CD14-positive monocyte (primary cell): Measurements from ENCODE around the gene KRTAP22-2. TPM values are rescaled to one million over a fixed set of nuclear protein-coding genes. Genes with fewer than 3 reads are reported as not detected.

Experiments used
- DNase-seq, 3 donors: peaks; one replicate each; pipeline ENCODE4 v3.0.0-alpha.2; 2011 to 2022
- H2AFZ ChIP-seq: 2 replicates; pipeline ENCODE4 v1.6.0; 2012; ENCODE audit warnings: mild to moderate bottlenecking, low read depth, low read length, inconsistent platforms; ENCODE audit not compliant: insufficient read depth, poor library complexity, severe bottlenecking
- H3K27ac ChIP-seq, 2 donors: 1 replicate in 1 of 2; 2 replicates in 1 of 2; pipeline ENCODE4 v1.5.1; 2012 to 2013; ENCODE audit warnings: low read length in 2 of 2, control low read depth in 1 of 2, inconsistent platforms in 1 of 2, low read depth in 1 of 2, mild to moderate bottlenecking in 1 of 2
- H3K27me3 ChIP-seq, 2 donors: one replicate each; pipeline versions ENCODE4 v1.6.0 to v1.6.1; 2011 to 2013; ENCODE audit warnings: low read length in 2 of 2; ENCODE audit not compliant: control insufficient read depth in 2 of 2, insufficient read depth in 2 of 2
- H3K36me3 ChIP-seq, 2 donors: replicated peaks in 1 of 2; 1 replicate in 1 of 2; 2 replicates in 1 of 2; pipeline versions ENCODE4 v1.5.1 to v1.6.1; 2012 to 2013; ENCODE audit warnings: low read length in 2 of 2, control low read depth in 1 of 2, inconsistent platforms in 1 of 2, mild to moderate bottlenecking in 1 of 2; ENCODE audit not compliant: insufficient read depth in 2 of 2, control insufficient read depth in 1 of 2
- H3K4me1 ChIP-seq, 2 donors: 1 replicate in 1 of 2; 2 replicates in 1 of 2; pipeline versions ENCODE4 v1.5.1 to v1.6.1; 2012 to 2013; ENCODE audit warnings: low read length in 2 of 2, control low read depth in 1 of 2, inconsistent platforms in 1 of 2, mild to moderate bottlenecking in 1 of 2, moderate library complexity in 1 of 2; ENCODE audit not compliant: insufficient read depth in 2 of 2, control insufficient read depth in 1 of 2
- H3K4me2 ChIP-seq: replicated peaks from 2 replicates; pipeline ENCODE3; 2012; ENCODE audit warnings: low read length, moderate library complexity, mild to moderate bottlenecking; ENCODE audit not compliant: poor library complexity, severe bottlenecking; ENCODE audit errors: extremely low read depth
- H3K4me3 ChIP-seq, 3 experiments: fragments of 200-600 bp in 1 of 3; sonication (generic) in 1 of 3; replicated peaks in 1 of 3; 1 replicate in 2 of 3; 2 replicates in 1 of 3; pipeline ENCODE4 v1.5.1; 2011 to 2013; ENCODE audit warnings: low read length in 3 of 3, mild to moderate bottlenecking in 3 of 3, control low read depth in 2 of 3, low read depth in 2 of 3, inconsistent platforms in 1 of 3, moderate library complexity in 1 of 3
- H3K79me2 ChIP-seq: 2 replicates; pipeline ENCODE4 v1.6.0; 2012; ENCODE audit warnings: mild to moderate bottlenecking, control low read depth, inconsistent platforms, low read length, moderate library complexity; ENCODE audit not compliant: insufficient read depth
- H3K9ac ChIP-seq: 2 replicates; pipeline ENCODE4 v1.6.0; 2017; ENCODE audit warnings: low read length, mild to moderate bottlenecking; ENCODE audit not compliant: insufficient read depth, poor library complexity, severe bottlenecking
- H3K9me3 ChIP-seq, 2 donors: replicated peaks in 1 of 2; 1 replicate in 1 of 2; 2 replicates in 1 of 2; pipeline versions ENCODE4 v1.5.1 to v1.6.1; 2012 to 2013; ENCODE audit warnings: low read length in 2 of 2, control low read depth in 1 of 2; ENCODE audit not compliant: control insufficient read depth in 1 of 2, insufficient read depth in 1 of 2
- H4K20me1 ChIP-seq: 2 replicates; pipeline ENCODE4 v1.6.0; 2012; ENCODE audit warnings: mild to moderate bottlenecking, low read length, control low read depth, moderate library complexity; ENCODE audit not compliant: insufficient read depth
- H3K27ac Mint-ChIP-seq, 7 donors: one replicate each; pipeline ENCODE4 v1.8.0; 2020; ENCODE audit warnings: mild to moderate bottlenecking in 7 of 7, mixed read lengths in 7 of 7, moderate library complexity in 6 of 7, inconsistent platforms in 2 of 7
- H3K27me3 Mint-ChIP-seq, 3 donors: one replicate each; pipeline ENCODE4 v1.8.0; 2021 to 2022; ENCODE audit warnings: low read depth in 3 of 3, mild to moderate bottlenecking in 3 of 3, mixed read lengths in 3 of 3, moderate library complexity in 3 of 3, inconsistent platforms in 1 of 3
- H3K36me3 Mint-ChIP-seq, 2 donors: one replicate each; pipeline ENCODE4 v1.8.0; 2020; ENCODE audit warnings: mixed read lengths in 2 of 2, inconsistent platforms in 1 of 2, mild to moderate bottlenecking in 1 of 2
- H3K4me1 Mint-ChIP-seq: one replicate; pipeline ENCODE4 v1.8.0; 2020; ENCODE audit warnings: mild to moderate bottlenecking, mixed read lengths
- H3K4me3 Mint-ChIP-seq, 2 donors: one replicate each; pipeline ENCODE4 v1.8.0; 2020; ENCODE audit warnings: mild to moderate bottlenecking in 2 of 2, mixed read lengths in 2 of 2, moderate library complexity in 1 of 2
- H3K9me3 Mint-ChIP-seq, 7 donors: one replicate each; pipeline ENCODE4 v1.8.0; 2020 to 2022; ENCODE audit warnings: mixed read lengths in 7 of 7, mild to moderate bottlenecking in 6 of 7, moderate library complexity in 6 of 7, inconsistent platforms in 2 of 7
- WGBS: methylation state at CpG from one replicate; pipeline ENCODE4 v1.1.5; 2013; ENCODE audit warnings: missing lambda C conversion rate; ENCODE audit not compliant: insufficient coverage; 5-methylcytosine and 5-hydroxymethylcytosine counted together
- intact Hi-C, 2 donors: fragments of 100-400 bp; cut with micrococcal nuclease; formaldehyde crosslinking; loops; one replicate each; pipeline versions ENCODE4 v1.15.0 to v1.15.1; 2023
- polyA plus RNA-seq, 3 donors: library from polyadenylated mRNA; depleted of rRNA in 1 of 3; unstranded in 2 of 3; stranded (reverse) in 1 of 3; fragments of 300-500 nt in 2 of 3; fragments of >200 nt in 1 of 3; fragmentation: Illumina TruSeq in 2 of 3; gene quantifications; 1 replicate in 2 of 3; 2 replicates in 1 of 3; pipeline ENCODE4 v1.2.3, GENCODE V29; 2012 to 2021
- TF ChIP-seq, protein P1 (sequence below): fragments of 200-600 bp; IDR thresholded peaks from one replicate; pipeline ENCODE4 v1.8.0; 2022; ENCODE audit warnings: antibody characterized with exemption, mild to moderate bottlenecking

KRTAP22-2 gene
- polyA plus RNA-seq, 3 donors = not detected

GRCh38 chr21:30555095-30555494 is 35.1 kb downstream of the KRTAP22-2 start:
- no peak for DNase-seq
- H3K4me2 ChIP-seq = no peak overlapping the region
- no peaks in the 10 kb centered on the region for H3K27me3 Mint-ChIP-seq
- no peaks in the 10 kb centered on the region for H3K79me2 ChIP-seq
- intact Hi-C loops = no loop called here
- no CpG with 5 or more reads among the region's 2 CpGs for WGBS
- peaks cover 0 to 12% (median 6%) of the 10 kb centered on the region in 7 donors for H3K9me3 Mint-ChIP-seq
- H3K9me3 ChIP-seq = peaks cover 11 to 21% of the 10 kb centered on the region in 2 donors
- no peaks in the 10 kb centered on the region for H3K36me3 ChIP-seq
- H3K4me3 ChIP-seq = no peak overlapping the region
- H3K9ac ChIP-seq = no peak overlapping the region
- H4K20me1 ChIP-seq = no peaks in the 10 kb centered on the region
- H3K36me3 Mint-ChIP-seq = no peaks in the 10 kb centered on the region
- H3K27me3 ChIP-seq = no peaks in the 10 kb centered on the region
- no peaks in the 10 kb centered on the region for H3K4me1 ChIP-seq
- H3K27ac Mint-ChIP-seq = no peak overlapping the region
- H2AFZ ChIP-seq = no peak overlapping the region
- TF ChIP-seq, protein P1, sequence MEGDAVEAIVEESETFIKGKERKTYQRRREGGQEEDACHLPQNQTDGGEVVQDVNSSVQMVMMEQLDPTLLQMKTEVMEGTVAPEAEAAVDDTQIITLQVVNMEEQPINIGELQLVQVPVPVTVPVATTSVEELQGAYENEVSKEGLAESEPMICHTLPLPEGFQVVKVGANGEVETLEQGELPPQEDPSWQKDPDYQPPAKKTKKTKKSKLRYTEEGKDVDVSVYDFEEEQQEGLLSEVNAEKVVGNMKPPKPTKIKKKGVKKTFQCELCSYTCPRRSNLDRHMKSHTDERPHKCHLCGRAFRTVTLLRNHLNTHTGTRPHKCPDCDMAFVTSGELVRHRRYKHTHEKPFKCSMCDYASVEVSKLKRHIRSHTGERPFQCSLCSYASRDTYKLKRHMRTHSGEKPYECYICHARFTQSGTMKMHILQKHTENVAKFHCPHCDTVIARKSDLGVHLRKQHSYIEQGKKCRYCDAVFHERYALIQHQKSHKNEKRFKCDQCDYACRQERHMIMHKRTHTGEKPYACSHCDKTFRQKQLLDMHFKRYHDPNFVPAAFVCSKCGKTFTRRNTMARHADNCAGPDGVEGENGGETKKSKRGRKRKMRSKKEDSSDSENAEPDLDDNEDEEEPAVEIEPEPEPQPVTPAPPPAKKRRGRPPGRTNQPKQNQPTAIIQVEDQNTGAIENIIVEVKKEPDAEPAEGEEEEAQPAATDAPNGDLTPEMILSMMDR = no peak
- H3K27ac ChIP-seq = no peak overlapping the region
- H3K4me3 Mint-ChIP-seq = no peak overlapping the region
- no peaks in the 10 kb centered on the region for H3K4me1 Mint-ChIP-seq

GRCh38 chr21:30552782-30553181 is 37.4 kb downstream of the KRTAP22-2 start:
- no peaks in the 10 kb centered on the region for H3K27me3 Mint-ChIP-seq
- 47% methylated on average over 1 of the region's 1 CpG for WGBS
- Histone ChIP-seq H3K9ac (no peak overlapping the region), H3K4me1 (no peaks in the 10 kb centered on the region), H3K9me3 (peaks cover 11 to 33% of the 10 kb centered on the region in 2 donors), H3K27ac (no peak overlapping the region), H4K20me1 (no peaks in the 10 kb centered on the region), H3K79me2 (no peaks in the 10 kb centered on the region), H2AFZ (no peak overlapping the region), H3K4me2 (no peak overlapping the region), H3K4me3 (no peak overlapping the region), H3K27me3 (no peaks in the 10 kb centered on the region), H3K36me3 (no peaks in the 10 kb centered on the region)
- peaks cover 0 to 13% (median 7%) of the 10 kb centered on the region in 7 donors for H3K9me3 Mint-ChIP-seq
- no peak overlapping the region for H3K4me3 Mint-ChIP-seq
- TF ChIP-seq, protein P1 = no peak
- no peaks in the 10 kb centered on the region for H3K4me1 Mint-ChIP-seq
- intact Hi-C loops = no loop called here
- H3K36me3 Mint-ChIP-seq = no peaks in the 10 kb centered on the region
- no peak for DNase-seq
- H3K27ac Mint-ChIP-seq = no peak overlapping the region
